HepG2 (cell line): Measurements from ENCODE around the gene NUDT14. TPM values are rescaled to one million over a fixed set of nuclear protein-coding genes. Genes with fewer than 3 reads are reported as not detected.

Source experiments
- ATAC-seq: fragments of 200-7000 bp; cut with Tn5 transposase; 3 replicates; pipeline ENCODE4 v1.9.1; 2020; ENCODE audit warnings: mild to moderate bottlenecking, moderate library complexity
- BruUV-seq: library from RNA; stranded (reverse); fragments of 400-500 nt; replicated peaks from 2 replicates; lab custom pipeline; 2021; lab: Mats Ljungman, UMichigan
- CTCF ChIA-PET: fragments of 300-600 bp; formaldehyde crosslinking; extraction: SDS; loops from one replicate; lab custom pipeline; 2021; ENCODE audit warnings: low total read pairs, inconsistent platforms, low intra/inter-chr PET ratio; lab: Yijun Ruan, JAX
- POLR2A ChIA-PET: fragments of 350-600 bp; sonication (Branson Sonifier 250); formaldehyde crosslinking; loops from one replicate; lab custom pipeline; 2020; ENCODE audit warnings: antibody characterized with exemption, inconsistent platforms; lab: Yijun Ruan, JAX
- DNase-seq: peaks from one replicate; pipeline ENCODE4 v3.0.0-alpha.2; 2015; ENCODE audit warnings: low spot score
- FAIRE-seq: peaks from 3 replicates; lab custom pipeline; 2011; peaks lifted over from hg19 to GRCh38; lab: Jason Lieb, UNC
- H2AFZ ChIP-seq: one replicate; pipeline ENCODE4 v1.6.1; 2011; ENCODE audit warnings: low read length, inconsistent platforms
- H3K27ac ChIP-seq: fragments of 300-600 bp; 3 replicates; pipeline ENCODE4 v1.8.0; 2011; ENCODE audit warnings: mixed run types, mild to moderate bottlenecking, mixed read lengths, low read length, inconsistent platforms; ENCODE audit not compliant: insufficient read depth; ENCODE audit errors: extremely low read length
- H3K27me3 ChIP-seq, 2 experiments: fragments of 200-600 bp in 1 of 2; 2 replicates in 1 of 2; 3 replicates in 1 of 2; pipeline versions ENCODE4 v1.6.0 to v1.8.0; 2011; ENCODE audit warnings: low read length in 2 of 2, mild to moderate bottlenecking in 2 of 2, moderate library complexity in 2 of 2, inconsistent platforms in 1 of 2; ENCODE audit not compliant: insufficient read depth in 2 of 2, control insufficient read depth in 1 of 2
- H3K36me3 ChIP-seq, 2 experiments: fragments of 200-600 bp in 1 of 2; replicated peaks in 1 of 2; 2 replicates in 1 of 2; 3 replicates in 1 of 2; pipeline versions ENCODE4 v1.5.1 to v1.8.0; 2011; ENCODE audit warnings: low read length in 2 of 2, inconsistent platforms in 1 of 2; ENCODE audit not compliant: insufficient read depth in 2 of 2, control insufficient read depth in 1 of 2
- H3K4me1 ChIP-seq: 2 replicates; pipeline ENCODE4 v1.5.1; 2012; ENCODE audit warnings: low read length, inconsistent platforms; ENCODE audit not compliant: insufficient read depth
- H3K4me2 ChIP-seq: 2 replicates; pipeline ENCODE4 v1.6.0; 2011; ENCODE audit warnings: low read depth, low read length, inconsistent platforms
- H3K4me3 ChIP-seq, 3 experiments: fragments of 200-600 bp in 1 of 3; sonication (generic), shearing (Covaris generic) in 1 of 3; replicated peaks in 1 of 3; 2 replicates each; pipeline ENCODE4 v1.5.1; 2011 to 2016; ENCODE audit warnings: low read length in 3 of 3, inconsistent platforms in 2 of 3, low read depth in 2 of 3, mild to moderate bottlenecking in 2 of 3, control low read depth in 1 of 3, mixed read lengths in 1 of 3; ENCODE audit not compliant: insufficient read depth in 1 of 3
- H3K79me2 ChIP-seq: one replicate; pipeline ENCODE4 v1.6.1; 2011; ENCODE audit warnings: low read length, inconsistent platforms; ENCODE audit not compliant: insufficient read depth
- H3K9ac ChIP-seq: 2 replicates; pipeline ENCODE4 v1.6.0; 2011; ENCODE audit warnings: mild to moderate bottlenecking, low read depth, low read length, inconsistent platforms; ENCODE audit not compliant: insufficient read depth
- H3K9me3 ChIP-seq: 2 replicates; pipeline ENCODE4 v1.5.1; 2012; ENCODE audit warnings: mild to moderate bottlenecking, low read length
- H4K20me1 ChIP-seq: 2 replicates; pipeline ENCODE4 v1.6.0; 2011; ENCODE audit warnings: inconsistent platforms, mild to moderate bottlenecking, low read length, moderate library complexity; ENCODE audit not compliant: insufficient read depth
- AGO2 ChIP-seq: fragments of 200-400 bp; formaldehyde crosslinking; optimal IDR thresholded peaks from 2 replicates; pipeline ENCODE3; 2017; ENCODE audit warnings: mild to moderate bottlenecking, low read depth, low read length, moderate library complexity
- CBFB ChIP-seq: sonication (generic); formaldehyde crosslinking; IDR thresholded peaks from 2 replicates; pipeline ENCODE4 v1.4.0; 2020; ENCODE audit warnings: missing genetic modification reagents
- IKZF4 ChIP-seq: sonication (generic); formaldehyde crosslinking; IDR thresholded peaks from 2 replicates; pipeline ENCODE4 v1.5.1; 2020; ENCODE audit warnings: borderline replicate concordance, mild to moderate bottlenecking, low read depth, missing genetic modification reagents; ENCODE audit errors: not compliant biosample characterization
- RBM22 ChIP-seq: fragments of 200-400 bp; formaldehyde crosslinking; optimal IDR thresholded peaks from 2 replicates; pipeline ENCODE3; 2017; ENCODE audit warnings: mild to moderate bottlenecking, low read length, moderate library complexity
- REL ChIP-seq: sonication (generic); formaldehyde crosslinking; conservative IDR thresholded peaks from 2 replicates; pipeline ENCODE4 v1.8.0; 2022; ENCODE audit warnings: mild to moderate bottlenecking, missing genetic modification reagents, moderate library complexity
- ZNF574 ChIP-seq: sonication (generic); formaldehyde crosslinking; IDR thresholded peaks from 2 replicates; pipeline ENCODE4 v1.4.0; 2020; ENCODE audit warnings: missing genetic modification reagents
- WGBS: methylation state at CpG from one replicate; pipeline ENCODE4 v1.1.6; 2017; ENCODE audit warnings: low lambda C conversion rate; 5-methylcytosine and 5-hydroxymethylcytosine counted together
- in situ Hi-C: cut with HindIII; loops from 2 replicates; pipeline ENCODE4 v1.10.0; 2017; ENCODE audit warnings: low pct_unique_long_range_greater_than_20kb; ENCODE audit not compliant: extremely low pct_ligation_motif_present
- intact Hi-C: fragments of 100-400 bp; cut with micrococcal nuclease; formaldehyde crosslinking; loops from one replicate; pipeline ENCODE4 v1.10.0; 2022; ENCODE audit not compliant: unreplicated experiment
- polyA plus RNA-seq, 8 experiments: library from polyadenylated mRNA; depleted of rRNA in 3 of 8; stranded (reverse) in 7 of 8; unstranded in 1 of 8; fragments of >200 nt; fragmentation: Illumina TruSeq in 4 of 8; extraction: Trizol in 4 of 8; gene quantifications; 2 replicates each; pipeline versions ENCODE4 v1.2.1 to v1.2.3, GENCODE V29; 2011 to 2016; ENCODE audit warnings: low read depth in 4 of 8, missing spikeins in 1 of 8, mixed read lengths in 1 of 8; ENCODE audit not compliant: insufficient read depth in 1 of 8
- total RNA-seq, 5 experiments: library from RNA; depleted of rRNA; stranded (reverse); fragments of >200 nt; fragmentation: Illumina TruSeq; extraction: Trizol; gene quantifications; 2 replicates each; pipeline ENCODE4 v1.2.3, GENCODE V29; 2016; ENCODE audit warnings: low read depth in 1 of 5

The NUDT14 gene
- total and polyA plus RNA-seq, 2 of the 13 experiments (the other 11 are each of a cell fraction or from before 2014, with no cell fraction given), result 5.8 to 6.1 TPM

GRCh38 chr14:105207996-105208737, 27.1 kb upstream of the NUDT14 start:
- H4K20me1 ChIP-seq, result no peaks in the 10 kb centered on the region; the same call in 1 of the 2 replicates
- intact Hi-C loops, result no loop called here
- peaks cover 3 to 5% of the 10 kb centered on the region in 2 experiments; a peak in 2 of 5 replicates for H3K36me3 ChIP-seq
- no peak for FAIRE-seq
- no peak for ATAC-seq
- H3K27me3 ChIP-seq, result no peaks in the 10 kb centered on the region; a peak in 2 of 5 replicates
- no peak overlapping the region for H2AFZ ChIP-seq
- no peak overlapping the region for H3K4me3 ChIP-seq
- H3K4me2 ChIP-seq, result no peak overlapping the region
- TF ChIP-seq ZNF574, result no peak
- no peak for TF ChIP-seq IKZF4 (CRISPR knock-in tag)
- no peak for TF ChIP-seq CBFB (CRISPR knock-in tag)
- TF ChIP-seq REL (CRISPR knock-in tag), result no peak
- TF ChIP-seq AGO2, result peak; percentile 24
- TF ChIP-seq RBM22, result peak; percentile 6
- CTCF ChIA-PET, result no interaction called here
- no TSS peak for BruUV-seq
- POLR2A ChIA-PET, result no interaction called here
- WGBS, result 63% methylated on average over 16 of the region's 25 CpGs
- H3K79me2 ChIP-seq, result no peaks in the 10 kb centered on the region
- H3K4me1 ChIP-seq, result peaks cover 7% of the 10 kb centered on the region; the same call in 1 of the 2 replicates
- H3K9me3 ChIP-seq, result no peaks in the 10 kb centered on the region
- H3K9ac ChIP-seq, result no peak overlapping the region
- no peak overlapping the region for H3K27ac ChIP-seq
- in situ Hi-C loops, result no loop called here
- no peak for DNase-seq
